ENCODE data around the gene PICK1.

PICK1 gene

GRCh38 chr22:38031491-38031890 is 25.7 kb upstream of the PICK1 start:
- TF ChIP-seq CTCF (IDR thresholded peaks at IDR 0.05; ENCODE audit: low read depth, low read length), result no peak
- DNase-seq (ENCODE audit: low read depth in 2 of 2), result no peak
- no peak overlapping the region for H3K4me3 ChIP-seq (replicated peaks in 1 of 2; ENCODE audit: low read depth in 2 of 2, low read length in 2 of 2)

- TF ChIP-seq CTCF (IDR thresholded peaks at IDR 0.05; ENCODE audit: low read depth, low read length), result no peak
- peak; percentile 71 to 89 for DNase-seq (ENCODE audit: low read depth in 2 of 2)
- no peak overlapping the region for H3K4me3 ChIP-seq (replicated peaks in 1 of 2; ENCODE audit: low read depth in 2 of 2, low read length in 2 of 2)
These were observed 24.3 kb upstream of the PICK1 start for GRCh38 chr22:38032681-38033521.

- no peak for DNase-seq (ENCODE audit: low read depth in 2 of 2)
- no peak for TF ChIP-seq CTCF (IDR thresholded peaks at IDR 0.05; ENCODE audit: low read depth, low read length)
- no peak overlapping the region for H3K4me3 ChIP-seq (replicated peaks in 1 of 2; ENCODE audit: low read depth in 2 of 2, low read length in 2 of 2)
These were observed 23.5 kb upstream of the PICK1 start for GRCh38 chr22:38033522-38034277.

- no peak overlapping the region for H3K4me3 ChIP-seq (replicated peaks in 1 of 2; ENCODE audit: low read depth in 2 of 2, low read length in 2 of 2)
- DNase-seq (ENCODE audit: low read depth in 2 of 2), result peak; percentile 94 to 95
- no peak for TF ChIP-seq CTCF (IDR thresholded peaks at IDR 0.05; ENCODE audit: low read depth, low read length)
These were observed 22.8 kb upstream of the PICK1 start for GRCh38 chr22:38034278-38034882.

GRCh38 chr22:38034884-38035529 is 22.2 kb upstream of the PICK1 start:
- DNase-seq (ENCODE audit: low read depth in 2 of 2), result no peak
- no peak overlapping the region for H3K4me3 ChIP-seq (replicated peaks in 1 of 2; ENCODE audit: low read depth in 2 of 2, low read length in 2 of 2)
- TF ChIP-seq CTCF (IDR thresholded peaks at IDR 0.05; ENCODE audit: low read depth, low read length), result no peak

GRCh38 chr22:38035530-38035885 is 21.7 kb upstream of the PICK1 start:
- no peak overlapping the region for H3K4me3 ChIP-seq (replicated peaks in 1 of 2; ENCODE audit: low read depth in 2 of 2, low read length in 2 of 2)
- DNase-seq (ENCODE audit: low read depth in 2 of 2), result no peak
- no peak for TF ChIP-seq CTCF (IDR thresholded peaks at IDR 0.05; ENCODE audit: low read depth, low read length)

Measured in cardiac fibroblast (primary cell).